Measurements from ENCODE around the gene IL11. TPM values are rescaled to one million over a fixed set of nuclear protein-coding genes. Genes with fewer than 3 reads are reported as not detected.

The IL11 gene
- total and polyA plus RNA-seq, 4 donors: 0.26 to 0.74 (median 0.41) TPM; not detected in 1

GRCh38 chr19:55391702-55392615, 21.7 kb upstream of the IL11 start:
- DNase-seq (no peak), ATAC-seq (ENCODE audit: insufficient read depth, low FRiP score) (no peak)
- peaks cover 3 to 41% (median 20%) of the 10 kb centered on the region in 4 donors for H3K36me3 ChIP-seq (ENCODE audit: control insufficient read depth in 4 of 4, insufficient read depth in 4 of 4, low read length in 4 of 4)
- peaks cover 6 to 20% (median 11%) of the 10 kb centered on the region in 5 donors for H3K4me1 ChIP-seq (ENCODE audit: control insufficient read depth in 5 of 5, insufficient read depth in 5 of 5, low read length in 5 of 5)
- H3K27ac ChIP-seq (ENCODE audit: low read depth in 1 of 2, low read length in 1 of 2): no peak overlapping the region
- 83 to 86% methylated on average over 18 of the region's 18 CpGs for WGBS, 2 donors
- no peaks in the 10 kb centered on the region for H3K27me3 ChIP-seq (ENCODE audit: control insufficient read depth in 3 of 3, insufficient read depth in 3 of 3, low read length in 2 of 3)
- no peak overlapping the region for H3K4me3 ChIP-seq
- no peak overlapping the region for H3K9ac ChIP-seq (ENCODE audit: insufficient read depth in 1 of 2, low read length in 2 of 2)
- H3K9me3 ChIP-seq (ENCODE audit: control insufficient read depth in 4 of 4, insufficient read depth in 3 of 4, low read length in 3 of 4): peaks cover 0 to 1% (median 0%) of the 10 kb centered on the region in 4 donors
- no peak for TF ChIP-seq CTCF (IDR thresholded peaks at IDR 0.05; ENCODE audit: control extremely low read depth, extremely low read depth)

- no peak for ATAC-seq (ENCODE audit: insufficient read depth, low FRiP score)
- H3K9me3 ChIP-seq (ENCODE audit: control insufficient read depth in 4 of 4, insufficient read depth in 3 of 4, low read length in 3 of 4): peaks cover 0 to 1% (median 0%) of the 10 kb centered on the region in 4 donors
- 87 to 88% methylated on average over 12 of the region's 12 CpGs for WGBS, 2 donors
- no peak overlapping the region for H3K27ac ChIP-seq (ENCODE audit: low read depth in 1 of 2, low read length in 1 of 2)
- no peak overlapping the region for H3K4me3 ChIP-seq
- TF ChIP-seq CTCF (IDR thresholded peaks at IDR 0.05; ENCODE audit: control extremely low read depth, extremely low read depth): no peak
- no peak for DNase-seq
- no peaks in the 10 kb centered on the region for H3K27me3 ChIP-seq (ENCODE audit: control insufficient read depth in 3 of 3, insufficient read depth in 3 of 3, low read length in 2 of 3)
- H3K4me1 ChIP-seq (ENCODE audit: control insufficient read depth in 5 of 5, insufficient read depth in 5 of 5, low read length in 5 of 5): peaks cover 7 to 26% (median 13%) of the 10 kb centered on the region in 5 donors
- no peak overlapping the region for H3K9ac ChIP-seq (ENCODE audit: insufficient read depth in 1 of 2, low read length in 2 of 2)
- peaks cover 3 to 43% (median 20%) of the 10 kb centered on the region in 4 donors for H3K36me3 ChIP-seq (ENCODE audit: control insufficient read depth in 4 of 4, insufficient read depth in 4 of 4, low read length in 4 of 4)
Measured at GRCh38 chr19:55391191-55391670, 21.0 kb upstream of the IL11 start.

GRCh38 chr19:55390461-55390880, 20.2 kb upstream of the IL11 start:
- ATAC-seq (ENCODE audit: insufficient read depth, low FRiP score) (no peak), DNase-seq (no peak)
- Histone ChIP-seq H3K9me3 (ENCODE audit: control insufficient read depth in 4 of 4, insufficient read depth in 3 of 4, low read length in 3 of 4) (peaks cover 0 to 1% (median 0%) of the 10 kb centered on the region in 4 donors), H3K36me3 (ENCODE audit: control insufficient read depth in 4 of 4, insufficient read depth in 4 of 4, low read length in 4 of 4) (peaks cover 3 to 43% (median 22%) of the 10 kb centered on the region in 4 donors), H3K9ac (ENCODE audit: insufficient read depth in 1 of 2, low read length in 2 of 2) (no peak overlapping the region), H3K27ac (ENCODE audit: low read depth in 1 of 2, low read length in 1 of 2) (no peak overlapping the region), H3K4me1 (ENCODE audit: control insufficient read depth in 5 of 5, insufficient read depth in 5 of 5, low read length in 5 of 5) (peaks cover 7 to 26% (median 13%) of the 10 kb centered on the region in 5 donors), H3K4me3 (no peak overlapping the region), H3K27me3 (ENCODE audit: control insufficient read depth in 3 of 3, insufficient read depth in 3 of 3, low read length in 2 of 3) (no peaks in the 10 kb centered on the region)
- 83 to 84% methylated on average over 7 of the region's 7 CpGs for WGBS, 2 donors
- TF ChIP-seq CTCF (IDR thresholded peaks at IDR 0.05; ENCODE audit: control extremely low read depth, extremely low read depth): no peak
